Stimulated activated CD8-positive, alpha-beta memory T cell treated with anti-CD3 and anti-CD28 coated beads, Interleukin-12 subunit alpha, Interleukin-12 subunit beta, amount 100 ng/mL, for 24 hours (primary cell): ENCODE data around the gene GNB1L.

Source experiments
- DNase-seq: peaks from one replicate; pipeline ENCODE4 v3.0.0-alpha.2; 2020; ENCODE audit errors: extremely low read depth

The GNB1L gene

DNA sequence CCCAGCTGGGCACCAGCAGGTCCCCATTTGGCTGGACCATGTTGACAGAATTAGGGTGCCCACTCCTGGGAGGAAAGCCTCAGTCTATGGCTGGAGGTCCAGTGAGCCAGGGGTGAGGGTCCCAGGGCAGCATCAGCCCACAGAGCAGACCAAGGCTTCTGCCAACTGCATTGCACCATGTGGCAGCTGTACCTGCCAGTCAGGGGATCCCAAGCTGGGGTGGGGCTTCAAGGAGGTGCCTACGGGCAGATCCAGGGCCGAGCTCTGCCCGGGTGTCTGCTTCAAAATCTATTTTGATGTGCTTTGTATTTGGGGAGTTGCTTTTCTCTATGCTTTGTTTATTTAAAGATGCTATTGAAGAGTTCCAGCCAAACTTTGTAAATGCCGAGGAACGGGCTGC lies 120.9 kb downstream of the GNB1L start:
- DNase-seq: no peak
